NCI-H2227 (cell line): ENCODE results near the gene CMAS.
"Not testable (repeated sequence)": the region's sequence is repeated elsewhere in the genome, so short reads cannot be mapped to it uniquely, and the experiment has no call there.

Source experiments
- DNase-seq: peaks from one replicate; lab custom pipeline; 2025; ENCODE audit not compliant: unreplicated experiment; lab: John Stamatoyannopoulos, UW

Gene CMAS

GRCh38 chr12:22046968-22047390, 961 bp downstream of the CMAS start:
- no peak for DNase-seq

- no peak for DNase-seq
Measured at GRCh38 chr12:22047494-22047893, 1.5 kb downstream of the CMAS start.

- no peak for DNase-seq
Measured at GRCh38 chr12:22048351-22049041, 2.5 kb downstream of the CMAS start.

- no peak for DNase-seq
Measured at GRCh38 chr12:22050078-22050477, 4.1 kb downstream of the CMAS start.

- no peak for DNase-seq
Measured at GRCh38 chr12:22051114-22051698, 5.2 kb downstream of the CMAS start.

GRCh38 chr12:22052994-22053393, 7.0 kb downstream of the CMAS start:
- not testable (repeated sequence) for DNase-seq

- no peak for DNase-seq
Measured at GRCh38 chr12:22054155-22054554, 8.1 kb downstream of the CMAS start.

- DNase-seq = no peak
Measured at GRCh38 chr12:22056607-22057006, 10.6 kb downstream of the CMAS start.

GRCh38 chr12:22059976-22060647, 14.1 kb downstream of the CMAS start:
- no peak for DNase-seq

- DNase-seq = no peak
Measured at GRCh38 chr12:22064968-22065367, 18.9 kb downstream of the CMAS start.

- DNase-seq = no peak
Measured at GRCh38 chr12:22066310-22066709, 20.3 kb downstream of the CMAS start.

- no peak for DNase-seq
Measured at GRCh38 chr12:22069851-22070250, 23.8 kb downstream of the CMAS start.

GRCh38 chr12:22082190-22082701, 36.2 kb downstream of the CMAS start:
- DNase-seq = no peak

GRCh38 chr12:22083167-22083566, 37.1 kb downstream of the CMAS start:
- DNase-seq = no peak

- DNase-seq = no peak
Measured at GRCh38 chr12:22084852-22085251, 38.8 kb downstream of the CMAS start.

- DNase-seq = no peak
Measured at GRCh38 chr12:22088886-22089285, 42.9 kb downstream of the CMAS start.

GRCh38 chr12:22089486-22089885, 43.5 kb downstream of the CMAS start:
- DNase-seq = no peak

- DNase-seq = not testable (repeated sequence)
Measured at GRCh38 chr12:22099062-22099461, 53.0 kb downstream of the CMAS start.

GRCh38 chr12:22100958-22101748, 55.1 kb downstream of the CMAS start:
- DNase-seq = no peak

GRCh38 chr12:22101749-22102243, 55.8 kb downstream of the CMAS start:
- no peak for DNase-seq

- no peak for DNase-seq
Measured at GRCh38 chr12:22103418-22103817, 57.4 kb downstream of the CMAS start.
